SU-DHL-6 (cell line): Measurements from ENCODE around the gene BAHCC1.

Experiments
- CTCF ChIP-seq: fragments of 200-600 bp; sonication (generic); IDR thresholded peaks from one replicate; pipeline ENCODE4 v1.5.1; 2017; ENCODE audit warnings: antibody characterized with exemption, mild to moderate bottlenecking, low read length, moderate library complexity; ENCODE audit not compliant: insufficient read depth, poor library complexity, severe bottlenecking
- EZH2phosphoT487 ChIP-seq: fragments of 200-600 bp; sonication (generic), shearing (Covaris generic); conservative IDR thresholded peaks from 2 replicates; pipeline ENCODE4 v1.6.1; 2018; ENCODE audit warnings: mild to moderate bottlenecking, antibody characterized with exemption, low read length, moderate library complexity, mixed read lengths

GRCh38 chr17:81388612-81389367, 6.5 kb upstream of the BAHCC1 start:
- no peak for TF ChIP-seq CTCF
- TF ChIP-seq EZH2phosphoT487 = no peak
